MM.1S (cell line): ENCODE data around the gene PSME2.

Source experiments
- CTCF ChIP-seq: fragments of 300-600 bp; sonication (generic); IDR thresholded peaks from 2 replicates; pipeline ENCODE4 v1.5.1; 2016; ENCODE audit warnings: antibody characterized with exemption, low read length, mixed read lengths
- EZH2 ChIP-seq: fragments of 300-600 bp; sonication (generic); optimal IDR thresholded peaks from 2 replicates; pipeline ENCODE3; 2017; ENCODE audit warnings: low read depth, mild to moderate bottlenecking, antibody characterized with exemption, low read length, mixed read lengths
- EZH2phosphoT487 ChIP-seq: fragments of 300-600 bp; sonication (generic); IDR thresholded peaks from 2 replicates; pipeline ENCODE4 v1.6.1; 2018; ENCODE audit warnings: antibody characterized with exemption, low read length

- no peak for TF ChIP-seq CTCF
- TF ChIP-seq EZH2: no peak
- TF ChIP-seq EZH2phosphoT487: no peak
Observed at GRCh38 chr14:24100197-24100981, 46.0 kb downstream of the PSME2 start.
